ENCODE data around the gene KCNK15. TPM values are rescaled to one million over a fixed set of nuclear protein-coding genes. Genes with fewer than 3 reads are reported as not detected.

KCNK15 gene
- total and polyA plus RNA-seq, 12 donors = 0.13 to 0.82 (median 0.38) TPM

GRCh38 chr20:44796758-44797457 lies 51.2 kb downstream of the KCNK15 start:
- no peak overlapping the region for H3K4me3 ChIP-seq

DNA sequence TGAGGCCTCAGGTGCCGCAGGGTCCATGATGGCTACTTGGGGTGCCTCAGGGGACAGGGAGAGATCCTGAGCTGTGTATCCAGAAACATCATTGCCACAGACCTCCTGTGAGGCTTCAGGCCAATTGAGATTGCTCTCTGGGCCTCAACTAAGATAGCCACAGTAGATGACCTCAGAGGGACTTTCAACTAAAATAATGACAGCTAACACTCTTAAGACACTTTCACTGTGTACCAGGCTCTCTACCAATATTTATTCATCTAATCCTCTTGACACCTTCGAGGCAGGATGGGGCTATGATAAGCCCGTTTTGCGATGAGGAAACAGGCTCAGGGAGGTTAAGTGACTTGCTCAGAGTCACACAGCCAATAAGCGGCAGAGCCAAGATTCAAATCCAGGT lies 54.0 kb downstream of the KCNK15 start:
- Histone ChIP-seq H3K27ac (no peak overlapping the region), H3K4me3 (no peak overlapping the region), H3K9me3 (no peaks in the 10 kb centered on the region), H3K4me1 (no peaks in the 10 kb centered on the region), H3K27me3 (peaks cover 0 to 15% (median 9%) of the 10 kb centered on the region in 7 donors), H3K36me3 (no peaks in the 10 kb centered on the region)
- intact Hi-C loops (cut with DNase I) = no loop called here
- no peak for DNase-seq
- ATAC-seq = no peak
- TF ChIP-seq, protein P1, sequence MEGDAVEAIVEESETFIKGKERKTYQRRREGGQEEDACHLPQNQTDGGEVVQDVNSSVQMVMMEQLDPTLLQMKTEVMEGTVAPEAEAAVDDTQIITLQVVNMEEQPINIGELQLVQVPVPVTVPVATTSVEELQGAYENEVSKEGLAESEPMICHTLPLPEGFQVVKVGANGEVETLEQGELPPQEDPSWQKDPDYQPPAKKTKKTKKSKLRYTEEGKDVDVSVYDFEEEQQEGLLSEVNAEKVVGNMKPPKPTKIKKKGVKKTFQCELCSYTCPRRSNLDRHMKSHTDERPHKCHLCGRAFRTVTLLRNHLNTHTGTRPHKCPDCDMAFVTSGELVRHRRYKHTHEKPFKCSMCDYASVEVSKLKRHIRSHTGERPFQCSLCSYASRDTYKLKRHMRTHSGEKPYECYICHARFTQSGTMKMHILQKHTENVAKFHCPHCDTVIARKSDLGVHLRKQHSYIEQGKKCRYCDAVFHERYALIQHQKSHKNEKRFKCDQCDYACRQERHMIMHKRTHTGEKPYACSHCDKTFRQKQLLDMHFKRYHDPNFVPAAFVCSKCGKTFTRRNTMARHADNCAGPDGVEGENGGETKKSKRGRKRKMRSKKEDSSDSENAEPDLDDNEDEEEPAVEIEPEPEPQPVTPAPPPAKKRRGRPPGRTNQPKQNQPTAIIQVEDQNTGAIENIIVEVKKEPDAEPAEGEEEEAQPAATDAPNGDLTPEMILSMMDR (IDR thresholded peaks at IDR 0.05) = no peak
- WGBS, 2 donors = 78 to 80% methylated on average over 5 of the region's 5 CpGs

More at GRCh38 chr20:44796758-44797457, 51.2 kb downstream of the KCNK15 start:
- Histone ChIP-seq H3K36me3 (no peaks in the 10 kb centered on the region), H3K27me3 (peaks cover 0 to 9% (median 2%) of the 10 kb centered on the region in 7 donors), H3K4me1 (no peaks in the 10 kb centered on the region), H3K27ac (no peak overlapping the region), H3K9me3 (no peaks in the 10 kb centered on the region)
- 93 to 99% methylated on average over 3 of the region's 3 CpGs for WGBS, 2 donors
- TF ChIP-seq, protein P1 (IDR thresholded peaks at IDR 0.05) = no peak
- no peak for ATAC-seq
- DNase-seq = no peak
- intact Hi-C loops (cut with DNase I) = no loop called here

DNA sequence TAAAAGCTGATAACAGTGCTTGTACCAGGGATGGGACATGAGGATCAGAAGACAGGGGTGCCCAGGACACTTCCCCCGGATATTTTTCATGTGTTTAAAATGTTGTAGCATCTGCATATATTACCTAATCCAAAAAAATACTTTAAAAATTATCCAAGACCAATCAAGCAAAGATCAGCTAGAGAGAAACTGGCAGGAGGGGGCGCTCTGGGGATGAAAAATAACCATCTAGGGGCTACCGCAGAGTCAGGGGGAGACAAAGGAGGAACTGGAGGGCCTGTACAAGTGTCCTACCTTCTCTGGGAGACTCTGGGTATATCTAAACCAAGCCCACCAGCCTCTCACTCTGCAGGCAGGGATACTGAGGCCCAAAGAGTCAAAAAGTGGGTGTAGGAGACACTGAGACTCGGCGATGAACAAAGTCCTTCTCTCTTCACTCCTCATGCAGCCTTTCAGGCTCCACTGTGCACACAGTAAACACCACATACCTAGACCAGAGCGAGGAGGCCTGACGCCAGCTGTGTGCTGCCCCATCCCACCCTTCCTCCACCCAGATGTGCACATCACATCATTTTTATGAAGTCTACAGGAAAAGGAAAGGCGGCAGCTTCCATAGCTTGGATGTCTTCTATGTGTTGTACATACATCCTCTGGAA lies 54.9 kb downstream of the KCNK15 start:
- WGBS, 2 donors = 84 to 88% methylated on average over 8 of the region's 8 CpGs
- DNase-seq = no peak
- no peak for ATAC-seq
- TF ChIP-seq, protein P1 (IDR thresholded peaks at IDR 0.05) = no peak
- Histone ChIP-seq H3K27ac (no peak overlapping the region), H3K27me3 (peaks cover 0 to 22% (median 10%) of the 10 kb centered on the region in 7 donors), H3K36me3 (no peaks in the 10 kb centered on the region), H3K9me3 (no peaks in the 10 kb centered on the region), H3K4me1 (no peaks in the 10 kb centered on the region), H3K4me3 (no peak overlapping the region)
- intact Hi-C loops (cut with DNase I) = no loop called here

Other genes with a start within 250 kb of the KCNK15 start
- gene SERINC3, start 223.8 kb upstream of the KCNK15 start, total RNA-seq = 100 to 1,000 TPM in 3 of 10 donors, 10 to 100 TPM in 7; 75.9 to 116 (median 98.7) TPM
- 10 to 100 TPM; 38.9 to 45.9 TPM for gene SERINC3, start 223.8 kb upstream of the KCNK15 start, polyA plus RNA-seq
- gene PKIG, start 163.3 kb upstream of the KCNK15 start, total RNA-seq = 100 to 1,000 TPM; 155 to 342 (median 231) TPM
- gene PKIG, start 163.3 kb upstream of the KCNK15 start, polyA plus RNA-seq = 100 to 1,000 TPM; 180 to 196 TPM
- 10 to 100 TPM in 1 of 10 donors, 1 to 10 TPM in 9; 1.6 to 18.3 (median 3.8) TPM for gene ADA, start 94.2 kb upstream of the KCNK15 start, total RNA-seq
- gene ADA, start 94.2 kb upstream of the KCNK15 start, polyA plus RNA-seq = 10 to 100 TPM; 12.9 to 18.3 TPM
- 10 to 100 TPM in 7 of 10 donors, 1 to 10 TPM in 3; 4.3 to 47.6 (median 14.4) TPM for gene CCN5, start 30.5 kb upstream of the KCNK15 start, total RNA-seq
- 10 to 100 TPM; 14.1 to 87.2 TPM for gene CCN5, start 30.5 kb upstream of the KCNK15 start, polyA plus RNA-seq
- under 1 TPM in 6 of 10 donors, not detected in 4; 0.05 to 0.42 (median 0.18) TPM for gene RIMS4, start 64.7 kb downstream of the KCNK15 start, total RNA-seq
- gene RIMS4, start 64.7 kb downstream of the KCNK15 start, polyA plus RNA-seq = under 1 TPM in 1 of 2 donors, not detected in 1; 0.04 TPM
- gene YWHAB, start 139.8 kb downstream of the KCNK15 start, total RNA-seq = 100 to 1,000 TPM in 8 of 10 donors, 10 to 100 TPM in 2; 89.1 to 130 (median 116) TPM
- gene YWHAB, start 139.8 kb downstream of the KCNK15 start, polyA plus RNA-seq = 10 to 100 TPM; 37.9 to 96.7 TPM
- gene PABPC1L, start 164.2 kb downstream of the KCNK15 start, total RNA-seq = 1 to 10 TPM in 9 of 10 donors, under 1 TPM in 1; 0.89 to 3.4 (median 1.8) TPM
- 10 to 100 TPM in 1 of 2 donors, 1 to 10 TPM in 1; 2.6 to 14.3 TPM for gene PABPC1L, start 164.2 kb downstream of the KCNK15 start, polyA plus RNA-seq
- gene TOMM34, start 214.5 kb downstream of the KCNK15 start, total RNA-seq = 10 to 100 TPM in 5 of 10 donors, 1 to 10 TPM in 5; 7.8 to 15.8 (median 10.3) TPM
- 10 to 100 TPM in 1 of 2 donors, 1 to 10 TPM in 1; 3.4 to 21.2 TPM for gene TOMM34, start 214.5 kb downstream of the KCNK15 start, polyA plus RNA-seq
- gene STK4, start 220.6 kb downstream of the KCNK15 start, total RNA-seq = 10 to 100 TPM in 2 of 10 donors, 1 to 10 TPM in 8; 7.7 to 18.1 (median 8.2) TPM
- gene STK4, start 220.6 kb downstream of the KCNK15 start, polyA plus RNA-seq = 1 to 10 TPM; 3.7 to 4.8 TPM